ENCODE measurements around the gene PNMA6E. TPM values are rescaled to one million over a fixed set of nuclear protein-coding genes. Genes with fewer than 3 reads are reported as not detected.

Gene PNMA6E
- total and polyA plus RNA-seq, 4 experiments from 2014 or later, result not detected

- no peak for DNase-seq
- H3K9me3 Mint-ChIP-seq, result peaks cover 0 to 6% (median 1%) of the 10 kb centered on the region in 8 donors
- Histone ChIP-seq H3K27me3 (ENCODE audit: insufficient read depth, low read length) (no peaks in the 10 kb centered on the region), H3K4me3 (ENCODE audit: low read length in 2 of 2) (no peak overlapping the region), H3K36me3 (ENCODE audit: insufficient read depth, low read length) (no peaks in the 10 kb centered on the region), H3K9me3 (ENCODE audit: control insufficient read depth in 1 of 2, low read length in 2 of 2) (no peaks in the 10 kb centered on the region), H3K4me1 (ENCODE audit: insufficient read depth, low read length) (no peaks in the 10 kb centered on the region), H3K27ac (ENCODE audit: low read depth, low read length) (no peak overlapping the region)
- POLR2A ChIA-PET (ENCODE audit: partially characterized antibody), result no interaction called here
- no peak overlapping the region for H3K27ac Mint-ChIP-seq
- H3K27me3 Mint-ChIP-seq, result no peaks in the 10 kb centered on the region
- H3K4me1 Mint-ChIP-seq, result no peaks in the 10 kb centered on the region
- H3K4me3 Mint-ChIP-seq, result no peak overlapping the region
- CTCF ChIA-PET (ENCODE audit: partially characterized antibody), result interaction anchor here (1.4 kb wide), 1 partner anchor 96 kb away, joined by 3 read pairs; no protein-coding TSS in a partner anchor
- H3K36me3 Mint-ChIP-seq, result no peaks in the 10 kb centered on the region
- intact Hi-C loops (cut with micrococcal nuclease), result no loop called here
Measured at GRCh38 chrX:153442463-153442862, 41.3 kb upstream of the PNMA6E start.

DNA sequence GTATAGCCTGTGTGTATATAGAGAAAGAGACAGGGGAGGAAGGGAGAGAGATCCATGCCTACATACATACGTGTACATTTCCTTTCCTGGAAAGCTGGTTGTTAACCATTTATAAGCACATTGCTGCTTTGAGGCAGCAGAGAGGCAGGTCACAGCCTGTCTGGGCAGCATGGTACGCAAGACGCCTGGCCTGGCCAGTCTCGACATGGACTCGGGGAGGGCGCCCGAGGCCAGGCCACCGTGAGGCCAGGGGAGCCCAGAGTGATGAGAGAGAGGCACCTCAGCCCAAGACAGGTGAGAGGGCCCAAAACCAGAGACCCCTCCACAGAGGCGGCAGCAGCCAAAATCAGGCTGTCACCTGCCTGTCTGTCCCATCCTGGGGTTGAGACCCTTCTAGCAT is 40.8 kb upstream of the PNMA6E start:
- no peaks in the 10 kb centered on the region for H3K36me3 Mint-ChIP-seq

DNA sequence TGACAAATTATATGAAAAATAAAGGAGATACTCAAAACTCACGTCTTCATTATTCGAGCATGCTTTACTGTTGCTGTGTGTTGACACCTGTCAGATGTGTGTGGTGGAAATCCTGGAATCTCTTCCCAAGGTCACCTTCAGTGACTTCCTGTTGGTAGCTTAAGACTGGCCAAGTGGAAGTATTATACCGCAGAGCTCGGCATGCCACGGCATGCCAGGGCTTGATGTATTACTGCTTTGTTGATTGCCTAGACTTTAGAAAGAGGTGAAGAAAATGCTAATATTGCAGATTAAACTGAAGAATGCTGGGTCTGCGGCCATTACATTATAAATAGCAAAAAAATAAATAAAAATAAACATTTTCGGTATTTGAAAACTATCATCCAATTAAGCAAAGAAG is 40.1 kb upstream of the PNMA6E start:
- ChIA-PET CTCF (ENCODE audit: partially characterized antibody) (interaction anchor here (1.1 kb wide), 1 partner anchor 66 kb away, joined by 4 read pairs; no protein-coding TSS in a partner anchor), POLR2A (ENCODE audit: partially characterized antibody) (no interaction called here)
- no peak for DNase-seq
- peaks cover 0 to 6% (median 1%) of the 10 kb centered on the region in 8 donors for H3K9me3 Mint-ChIP-seq
- H3K27ac ChIP-seq (ENCODE audit: low read depth, low read length), result no peak overlapping the region
- no peaks in the 10 kb centered on the region for H3K4me1 Mint-ChIP-seq
- no peaks in the 10 kb centered on the region for H3K4me1 ChIP-seq (ENCODE audit: insufficient read depth, low read length)
- no peaks in the 10 kb centered on the region for H3K36me3 Mint-ChIP-seq
- H3K9me3 ChIP-seq (ENCODE audit: control insufficient read depth in 1 of 2, low read length in 2 of 2), result no peaks in the 10 kb centered on the region
- no peaks in the 10 kb centered on the region for H3K27me3 ChIP-seq (ENCODE audit: insufficient read depth, low read length)
- intact Hi-C loops (cut with micrococcal nuclease), result no loop called here
- H3K36me3 ChIP-seq (ENCODE audit: insufficient read depth, low read length), result no peaks in the 10 kb centered on the region
- no peaks in the 10 kb centered on the region for H3K27me3 Mint-ChIP-seq
- H3K4me3 Mint-ChIP-seq, result no peak overlapping the region
- no peak overlapping the region for H3K27ac Mint-ChIP-seq
- no peak overlapping the region for H3K4me3 ChIP-seq (ENCODE audit: low read length in 2 of 2)

More for the DNA sequence above, 40.8 kb upstream of the PNMA6E start:
- H3K4me3 ChIP-seq (ENCODE audit: low read length in 2 of 2), result no peak overlapping the region
- Mint-ChIP-seq H3K4me1 (no peaks in the 10 kb centered on the region), H3K27me3 (no peaks in the 10 kb centered on the region), H3K9me3 (peaks cover 0 to 6% (median 1%) of the 10 kb centered on the region in 8 donors), H3K4me3 (no peak overlapping the region), H3K27ac (no peak overlapping the region)
- POLR2A ChIA-PET (ENCODE audit: partially characterized antibody), result no interaction called here
- H3K27me3 ChIP-seq (ENCODE audit: insufficient read depth, low read length), result no peaks in the 10 kb centered on the region
- intact Hi-C loops (cut with micrococcal nuclease), result no loop called here
- CTCF ChIA-PET (ENCODE audit: partially characterized antibody), result no interaction called here
- DNase-seq, result no peak
- no peaks in the 10 kb centered on the region for H3K36me3 ChIP-seq (ENCODE audit: insufficient read depth, low read length)
- no peaks in the 10 kb centered on the region for H3K4me1 ChIP-seq (ENCODE audit: insufficient read depth, low read length)
- H3K9me3 ChIP-seq (ENCODE audit: control insufficient read depth in 1 of 2, low read length in 2 of 2), result no peaks in the 10 kb centered on the region
- no peak overlapping the region for H3K27ac ChIP-seq (ENCODE audit: low read depth, low read length)

GRCh38 chrX:153440556-153441135 is 39.5 kb upstream of the PNMA6E start:
- H3K27me3 ChIP-seq (ENCODE audit: insufficient read depth, low read length), result no peaks in the 10 kb centered on the region
- Mint-ChIP-seq H3K36me3 (no peaks in the 10 kb centered on the region), H3K9me3 (peaks cover 0 to 6% (median 1%) of the 10 kb centered on the region in 8 donors), H3K4me3 (no peak overlapping the region), H3K27ac (no peak overlapping the region), H3K4me1 (no peaks in the 10 kb centered on the region), H3K27me3 (no peaks in the 10 kb centered on the region)
- POLR2A ChIA-PET (ENCODE audit: partially characterized antibody), result no interaction called here
- no peak overlapping the region for H3K4me3 ChIP-seq (ENCODE audit: low read length in 2 of 2)
- intact Hi-C loops (cut with micrococcal nuclease), result no loop called here
- no peaks in the 10 kb centered on the region for H3K36me3 ChIP-seq (ENCODE audit: insufficient read depth, low read length)
- H3K4me1 ChIP-seq (ENCODE audit: insufficient read depth, low read length), result no peaks in the 10 kb centered on the region
- no peak for DNase-seq
- CTCF ChIA-PET (ENCODE audit: partially characterized antibody), result interaction anchor here (1.1 kb wide), 1 partner anchor 67 kb away, joined by 4 read pairs; no protein-coding TSS in a partner anchor
- no peaks in the 10 kb centered on the region for H3K9me3 ChIP-seq (ENCODE audit: control insufficient read depth in 1 of 2, low read length in 2 of 2)
- H3K27ac ChIP-seq (ENCODE audit: low read depth, low read length), result no peak overlapping the region

GRCh38 chrX:153439977-153440376 is 38.8 kb upstream of the PNMA6E start:
- Mint-ChIP-seq H3K9me3 (peaks cover 0 to 6% (median 1%) of the 10 kb centered on the region in 8 donors), H3K36me3 (no peaks in the 10 kb centered on the region), H3K27me3 (no peaks in the 10 kb centered on the region), H3K4me3 (no peak overlapping the region), H3K4me1 (no peaks in the 10 kb centered on the region), H3K27ac (peak overlapping the region in 1 of 7 donors; percentile 54)
- POLR2A ChIA-PET (ENCODE audit: partially characterized antibody), result no interaction called here
- no peaks in the 10 kb centered on the region for H3K4me1 ChIP-seq (ENCODE audit: insufficient read depth, low read length)
- no peaks in the 10 kb centered on the region for H3K36me3 ChIP-seq (ENCODE audit: insufficient read depth, low read length)
- no peaks in the 10 kb centered on the region for H3K9me3 ChIP-seq (ENCODE audit: control insufficient read depth in 1 of 2, low read length in 2 of 2)
- intact Hi-C loops (cut with micrococcal nuclease), result no loop called here
- CTCF ChIA-PET (ENCODE audit: partially characterized antibody), result no interaction called here
- H3K27me3 ChIP-seq (ENCODE audit: insufficient read depth, low read length), result no peaks in the 10 kb centered on the region
- H3K4me3 ChIP-seq (ENCODE audit: low read length in 2 of 2), result no peak overlapping the region
- DNase-seq, result no peak
- H3K27ac ChIP-seq (ENCODE audit: low read depth, low read length), result no peak overlapping the region

GRCh38 chrX:153438532-153438931 is 37.4 kb upstream of the PNMA6E start:
- no peaks in the 10 kb centered on the region for H3K4me1 Mint-ChIP-seq
- intact Hi-C loops (cut with micrococcal nuclease), result no loop called here
- DNase-seq, result no peak
- Histone ChIP-seq H3K4me1 (ENCODE audit: insufficient read depth, low read length) (no peaks in the 10 kb centered on the region), H3K4me3 (ENCODE audit: low read length in 2 of 2) (no peak overlapping the region), H3K36me3 (ENCODE audit: insufficient read depth, low read length) (no peaks in the 10 kb centered on the region), H3K9me3 (ENCODE audit: control insufficient read depth in 1 of 2, low read length in 2 of 2) (no peaks in the 10 kb centered on the region), H3K27me3 (ENCODE audit: insufficient read depth, low read length) (no peaks in the 10 kb centered on the region), H3K27ac (ENCODE audit: low read depth, low read length) (no peak overlapping the region)
- peaks cover 0 to 1% of the 10 kb centered on the region in 2 donors for H3K27me3 Mint-ChIP-seq
- ChIA-PET POLR2A (ENCODE audit: partially characterized antibody) (no interaction called here), CTCF (ENCODE audit: partially characterized antibody) (no interaction called here)
- H3K27ac Mint-ChIP-seq, result no peak overlapping the region
- H3K4me3 Mint-ChIP-seq, result no peak overlapping the region
- H3K36me3 Mint-ChIP-seq, result no peaks in the 10 kb centered on the region
- peaks cover 0 to 6% (median 1%) of the 10 kb centered on the region in 8 donors for H3K9me3 Mint-ChIP-seq

- CTCF ChIA-PET (ENCODE audit: partially characterized antibody), result no interaction called here
- H3K4me1 ChIP-seq (ENCODE audit: insufficient read depth, low read length), result no peaks in the 10 kb centered on the region
- H3K4me3 Mint-ChIP-seq, result no peak overlapping the region
- DNase-seq, result no peak
- H3K27me3 ChIP-seq (ENCODE audit: insufficient read depth, low read length), result no peaks in the 10 kb centered on the region
- H3K4me1 Mint-ChIP-seq, result no peaks in the 10 kb centered on the region
- no peak overlapping the region for H3K27ac Mint-ChIP-seq
- intact Hi-C loops (cut with micrococcal nuclease), result no loop called here
- H3K9me3 Mint-ChIP-seq, result peaks cover 0 to 17% (median 2%) of the 10 kb centered on the region in 8 donors
- H3K36me3 Mint-ChIP-seq, result no peaks in the 10 kb centered on the region
- H3K27ac ChIP-seq (ENCODE audit: low read depth, low read length), result no peak overlapping the region
- peaks cover 0 to 1% of the 10 kb centered on the region in 2 donors for H3K27me3 Mint-ChIP-seq
- H3K4me3 ChIP-seq (ENCODE audit: low read length in 2 of 2), result no peak overlapping the region
- no peaks in the 10 kb centered on the region for H3K36me3 ChIP-seq (ENCODE audit: insufficient read depth, low read length)
- no peaks in the 10 kb centered on the region for H3K9me3 ChIP-seq (ENCODE audit: control insufficient read depth in 1 of 2, low read length in 2 of 2)
- POLR2A ChIA-PET (ENCODE audit: partially characterized antibody), result no interaction called here
Measured at GRCh38 chrX:153435845-153436244, 34.7 kb upstream of the PNMA6E start.
